ENCODE results near the gene TSSK3. TPM values are rescaled to one million over a fixed set of nuclear protein-coding genes. Genes with fewer than 3 reads are reported as not detected.
A peak's percentile ranks its signal among the peaks of the same experiment; 100 is the strongest.

Gene TSSK3
- polyA plus RNA-seq, 1 experiment = 0.33 TPM

- no peak overlapping the region for H3K4me3 ChIP-seq (ENCODE audit: low read depth, low read length)
- ChIA-PET CTCF (interaction anchor here (1.1 kb wide), 1 partner anchor 9 kb away, joined by 3 read pairs; no protein-coding TSS in a partner anchor), POLR2A (no interaction called here)
- H3K9me3 ChIP-seq (ENCODE audit: control insufficient read depth, insufficient read depth, low read length) = no peaks in the 10 kb centered on the region; the same call in 1 of the 2 replicates
- TF ChIP-seq CTCF (IDR thresholded peaks at IDR 0.05; ENCODE audit: low read depth, low read length) = no peak
- DNase-seq (ENCODE audit: low read depth, low spot score) = no peak
- no peaks in the 10 kb centered on the region for H3K27me3 ChIP-seq (ENCODE audit: control insufficient read depth, insufficient read depth, low read length)
- H3K27ac ChIP-seq (ENCODE audit: low read depth, low read length) = no peak overlapping the region
Observed at GRCh38 chr1:32390904-32391870, 28.8 kb downstream of the TSSK3 start.

- CTCF ChIA-PET = interaction anchor here (1.1 kb wide), 1 partner anchor 8 kb away, joined by 3 read pairs; no protein-coding TSS in a partner anchor
- POLR2A ChIA-PET = no interaction called here
- Histone ChIP-seq H3K27ac (ENCODE audit: low read depth, low read length) (no peak overlapping the region), H3K27me3 (ENCODE audit: control insufficient read depth, insufficient read depth, low read length) (no peaks in the 10 kb centered on the region), H3K4me3 (ENCODE audit: low read depth, low read length) (no peak overlapping the region), H3K9me3 (ENCODE audit: control insufficient read depth, insufficient read depth, low read length) (no peaks in the 10 kb centered on the region; the same call in 1 of the 2 replicates)
- no peak for TF ChIP-seq CTCF (IDR thresholded peaks at IDR 0.05; ENCODE audit: low read depth, low read length)
- DNase-seq (ENCODE audit: low read depth, low spot score) = no peak
Observed at GRCh38 chr1:32392325-32392724, 30.0 kb downstream of the TSSK3 start.

GRCh38 chr1:32393136-32393535 lies 30.8 kb downstream of the TSSK3 start:
- DNase-seq (ENCODE audit: low read depth, low spot score) = no peak
- Histone ChIP-seq H3K27me3 (ENCODE audit: control insufficient read depth, insufficient read depth, low read length) (no peaks in the 10 kb centered on the region), H3K27ac (ENCODE audit: low read depth, low read length) (no peak overlapping the region), H3K4me3 (ENCODE audit: low read depth, low read length) (peak overlapping the region; percentile 90), H3K9me3 (ENCODE audit: control insufficient read depth, insufficient read depth, low read length) (no peaks in the 10 kb centered on the region; the same call in 1 of the 2 replicates)
- TF ChIP-seq CTCF (IDR thresholded peaks at IDR 0.05; ENCODE audit: low read depth, low read length) = no peak
- CTCF ChIA-PET = interaction anchor here (0.6 to 1.4 kb wide), 2 partner anchors 178 to 616 kb away, joined by 3 to 5 read pairs; no protein-coding TSS in a partner anchor
- POLR2A ChIA-PET = no interaction called here

DNA sequence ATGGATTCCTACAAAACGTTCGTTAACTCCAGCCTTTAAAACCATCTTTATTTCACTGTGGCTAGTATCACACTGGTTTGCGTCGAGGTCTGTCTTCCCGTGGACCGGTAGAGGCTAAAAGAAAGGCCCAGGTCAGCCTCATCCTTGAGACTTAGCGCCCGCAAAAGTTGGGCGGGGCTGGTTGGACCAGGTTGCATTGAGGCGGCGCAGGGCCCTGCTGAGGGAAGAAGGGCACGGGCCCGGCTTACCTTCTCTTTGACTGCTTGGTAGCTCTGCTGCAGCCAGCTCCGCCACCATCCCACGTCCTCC lies 31.4 kb downstream of the TSSK3 start:
- no peak for DNase-seq (ENCODE audit: low read depth, low spot score)
- TF ChIP-seq CTCF (IDR thresholded peaks at IDR 0.05; ENCODE audit: low read depth, low read length) = no peak
- peak overlapping the region; percentile 99 for H3K27ac ChIP-seq (ENCODE audit: low read depth, low read length)
- H3K9me3 ChIP-seq (ENCODE audit: control insufficient read depth, insufficient read depth, low read length) = no peaks in the 10 kb centered on the region; the same call in 1 of the 2 replicates
- H3K27me3 ChIP-seq (ENCODE audit: control insufficient read depth, insufficient read depth, low read length) = no peaks in the 10 kb centered on the region
- H3K4me3 ChIP-seq (ENCODE audit: low read depth, low read length) = peak overlapping the region; percentile 90
- ChIA-PET CTCF (interaction anchor here (0.6 to 1.4 kb wide), 2 partner anchors 43 to 178 kb away, joined by 3 read pairs; no protein-coding TSS in a partner anchor), POLR2A (interaction anchor here (0.8 to 2.3 kb wide), 7 partner anchors 15 to 749 kb away, joined by 3 to 27 read pairs (median 3); partner anchors contain the start of genes IQCC, MARCKSL1, PEF1 and RBBP4)
